Liver (tissue), 9 donors: ENCODE measurements around the gene MRPL55. TPM values are rescaled to one million over a fixed set of nuclear protein-coding genes. Genes with fewer than 3 reads are reported as not detected.

Experiments
- DNase-seq: peaks from one replicate; pipeline ENCODE4 v3.0.0-alpha.2; 2017; ENCODE audit warnings: low spot score
- H3K27ac ChIP-seq, 2 donors: one replicate each; pipeline ENCODE4 v1.7.0; 2013; ENCODE audit warnings: inconsistent platforms in 2 of 2, low read length in 2 of 2, control low read depth in 1 of 2, low read depth in 1 of 2, mild to moderate bottlenecking in 1 of 2
- H3K27me3 ChIP-seq, 4 donors: one replicate each; pipeline versions ENCODE4 v1.6.1 to v1.7.0; 2013; ENCODE audit warnings: low read length in 3 of 4, inconsistent platforms in 1 of 4, mild to moderate bottlenecking in 1 of 4, moderate library complexity in 1 of 4; ENCODE audit not compliant: control insufficient read depth in 4 of 4, insufficient read depth in 4 of 4
- H3K36me3 ChIP-seq, 4 donors: one replicate each; pipeline versions ENCODE4 v1.6.1 to v1.7.0; 2013; ENCODE audit warnings: low read length in 3 of 4, mild to moderate bottlenecking in 3 of 4, low read depth in 1 of 4, moderate library complexity in 1 of 4; ENCODE audit not compliant: control insufficient read depth in 4 of 4, insufficient read depth in 3 of 4
- H3K4me1 ChIP-seq, 4 donors: one replicate each; pipeline versions ENCODE4 v1.6.1 to v1.7.0; 2013; ENCODE audit warnings: low read length in 3 of 4, mild to moderate bottlenecking in 3 of 4, moderate library complexity in 1 of 4; ENCODE audit not compliant: control insufficient read depth in 4 of 4, insufficient read depth in 4 of 4
- H3K4me3 ChIP-seq, 3 donors: one replicate each; pipeline versions ENCODE4 v1.6.1 to v1.7.0; 2013; ENCODE audit warnings: low read length in 3 of 3, control low read depth in 1 of 3, low read depth in 1 of 3, mild to moderate bottlenecking in 1 of 3
- H3K9ac ChIP-seq, 2 donors: one replicate each; pipeline ENCODE4 v1.7.0; 2013; ENCODE audit warnings: low read length in 2 of 2, mild to moderate bottlenecking in 2 of 2, moderate library complexity in 2 of 2, control low read depth in 1 of 2, low read depth in 1 of 2
- H3K9me3 ChIP-seq, 4 donors: one replicate each; pipeline versions ENCODE4 v1.6.1 to v1.7.0; 2013; ENCODE audit warnings: low read length in 3 of 4; ENCODE audit not compliant: control insufficient read depth in 4 of 4
- CTCF ChIP-seq: fragments of 150-350 bp; IDR thresholded peaks from 2 replicates; pipeline ENCODE4 v1.5.1; 2017; ENCODE audit warnings: improper control_type of control experiment, low read depth, low read length; ENCODE audit not compliant: missing input control
- EGR1 ChIP-seq, 2 donors: IDR thresholded peaks; 2 replicates each; pipeline ENCODE4 v1.6.1; 2016 to 2018; ENCODE audit warnings: antibody characterized with exemption in 2 of 2, low read depth in 2 of 2
- FOXA1 ChIP-seq: IDR thresholded peaks from 2 replicates; pipeline ENCODE4 v1.6.1; 2016; ENCODE audit warnings: antibody characterized with exemption
- FOXA2 ChIP-seq: IDR thresholded peaks from 2 replicates; pipeline ENCODE4 v1.6.1; 2016; ENCODE audit warnings: antibody characterized with exemption
- GABPA ChIP-seq, 2 donors: IDR thresholded peaks in 1 of 2; conservative IDR thresholded peaks in 1 of 2; 2 replicates each; pipeline ENCODE4 v1.6.1; 2016; ENCODE audit warnings: antibody characterized with exemption in 2 of 2, mild to moderate bottlenecking in 1 of 2, moderate library complexity in 1 of 2
- HNF4G ChIP-seq: IDR thresholded peaks from 2 replicates; pipeline ENCODE4 v1.6.1; 2016; ENCODE audit warnings: antibody characterized with exemption
- RAD21 ChIP-seq, 2 donors: IDR thresholded peaks; 2 replicates each; pipeline ENCODE4 v1.6.1; 2016; ENCODE audit warnings: antibody characterized with exemption in 2 of 2, mild to moderate bottlenecking in 2 of 2
- RXRA ChIP-seq, 2 donors: IDR thresholded peaks; 2 replicates each; pipeline ENCODE4 v1.6.1; 2017 to 2018; ENCODE audit warnings: antibody characterized with exemption in 2 of 2, mild to moderate bottlenecking in 1 of 2
- SP1 ChIP-seq: IDR thresholded peaks from 2 replicates; pipeline ENCODE4 v1.6.1; 2018; ENCODE audit warnings: antibody characterized with exemption, mild to moderate bottlenecking
- YY1 ChIP-seq: IDR thresholded peaks from 2 replicates; pipeline ENCODE4 v1.6.1; 2016; ENCODE audit warnings: antibody characterized with exemption, mild to moderate bottlenecking
- WGBS: extraction: QIAGEN DNeasy Blood & Tissue Kit; methylation state at CpG from one replicate; pipeline ENCODE4 v1.1.7; 2013; 5-methylcytosine and 5-hydroxymethylcytosine counted together
- polyA plus RNA-seq, 2 donors: library from polyadenylated mRNA; stranded (reverse) in 1 of 2; unstranded in 1 of 2; fragments of 200-250 nt in 1 of 2; fragments of >200 nt in 1 of 2; fragmentation: Nextera tagmentation in 1 of 2; extraction: Ambion mirVana in 1 of 2; gene quantifications; one replicate each; pipeline versions ENCODE4 v1.2.1 to v1.2.3, GENCODE V29; 2013 to 2015
- total RNA-seq, 2 donors: library from RNA; depleted of rRNA; stranded (reverse); fragments of >200 nt; gene quantifications; one replicate each; pipeline ENCODE4 v1.2.3, GENCODE V29; 2014
- TF ChIP-seq, protein P1 (sequence below): IDR thresholded peaks from 2 replicates; pipeline ENCODE4 v1.6.1; 2016; ENCODE audit warnings: antibody characterized with exemption
- TF ChIP-seq, protein P2 (sequence below): IDR thresholded peaks from 2 replicates; pipeline ENCODE4 v1.6.1; 2016; ENCODE audit warnings: antibody characterized with exemption
- TF ChIP-seq, protein P3 (sequence below): IDR thresholded peaks from 2 replicates; pipeline ENCODE4 v1.6.1; 2016; ENCODE audit warnings: antibody characterized with exemption, mild to moderate bottlenecking
- donor health status: healthy.
- donor health status: healthy.
- donor health status: healthy.
- donor health status: healthy.
- donor health status: healthy.

MRPL55 gene
- total and polyA plus RNA-seq, 4 donors: 38.9 to 119 (median 62.0) TPM

DNA sequence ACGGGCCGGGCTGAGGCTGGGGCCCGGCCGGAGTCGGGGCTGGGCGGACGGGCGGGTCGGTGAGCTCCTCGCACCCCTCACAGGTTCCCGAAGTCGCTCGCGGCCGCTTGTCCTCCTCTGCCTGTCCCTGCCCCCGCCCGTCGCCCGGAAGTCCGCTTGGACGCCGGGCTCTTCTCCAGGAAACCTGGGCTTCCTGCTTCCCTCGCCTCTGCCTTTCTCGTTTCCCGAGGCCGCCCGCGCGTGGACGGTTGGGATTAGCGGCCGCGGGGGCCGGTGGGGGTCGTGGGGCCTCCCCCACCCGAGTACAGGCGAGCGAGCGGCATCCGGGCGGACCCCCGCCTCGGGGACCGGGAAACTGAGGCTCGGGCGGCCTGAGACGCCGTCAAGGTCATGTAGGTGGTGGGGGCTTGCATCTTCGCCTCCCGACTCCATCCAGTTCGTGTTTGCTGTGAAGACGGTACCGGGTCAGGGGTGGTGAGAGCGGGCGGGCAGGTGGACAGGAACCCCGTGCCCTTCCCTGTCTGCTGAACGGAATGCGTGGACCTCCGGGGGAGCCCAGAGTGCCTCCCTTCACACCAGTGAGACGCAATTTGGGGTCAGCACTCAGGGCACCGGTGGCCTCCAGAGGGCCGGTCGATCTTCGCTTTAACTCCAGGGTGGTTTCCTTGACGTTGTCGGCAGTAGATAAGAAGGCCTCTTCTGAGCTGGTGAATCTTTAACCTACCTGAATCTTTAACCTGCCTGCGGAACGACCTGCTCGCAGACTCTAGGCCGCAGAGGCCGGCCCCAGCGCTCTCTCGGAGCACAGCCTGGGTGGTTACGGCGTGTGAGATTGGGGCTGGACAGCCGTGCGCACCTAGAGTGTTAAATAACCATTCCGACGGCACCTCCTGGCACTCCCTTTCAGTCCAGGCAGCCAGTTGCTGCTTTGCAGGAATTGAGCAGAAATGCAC is 25.9 kb downstream of the MRPL55 start:
- Histone ChIP-seq H3K9me3 (no peaks in the 10 kb centered on the region), H3K27me3 (no peaks in the 10 kb centered on the region), H3K27ac (peak overlapping the region; percentile 90 to 93), H3K4me1 (peaks cover 26 to 53% (median 46%) of the 10 kb centered on the region in 4 donors), H3K36me3 (peaks cover 0 to 2% (median 0%) of the 10 kb centered on the region in 4 donors), H3K4me3 (peak overlapping the region; percentile 88 to 96 (median 89)), H3K9ac (peak overlapping the region; percentile 88 to 99)
- TF ChIP-seq RXRA (IDR thresholded peaks at IDR 0.05) (no peak), YY1 (no peak), GABPA (IDR thresholded peaks at IDR 0.05 in 1 of 2, conservative IDR thresholded peaks at IDR 0.05 in 1 of 2) (no peak), FOXA1 (no peak), FOXA2 (no peak), RAD21 (IDR thresholded peaks at IDR 0.05) (no peak), SP1 (no peak), EGR1 (IDR thresholded peaks at IDR 0.05; ENCODE audit: low read depth in 2 of 2) (no peak), CTCF (no peak), HNF4G (no peak)
- TF ChIP-seq, protein P1, sequence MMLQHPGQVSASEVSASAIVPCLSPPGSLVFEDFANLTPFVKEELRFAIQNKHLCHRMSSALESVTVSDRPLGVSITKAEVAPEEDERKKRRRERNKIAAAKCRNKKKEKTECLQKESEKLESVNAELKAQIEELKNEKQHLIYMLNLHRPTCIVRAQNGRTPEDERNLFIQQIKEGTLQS: no peak
- TF ChIP-seq, protein P2, sequence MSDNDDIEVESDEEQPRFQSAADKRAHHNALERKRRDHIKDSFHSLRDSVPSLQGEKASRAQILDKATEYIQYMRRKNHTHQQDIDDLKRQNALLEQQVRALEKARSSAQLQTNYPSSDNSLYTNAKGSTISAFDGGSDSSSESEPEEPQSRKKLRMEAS: no peak
- TF ChIP-seq, protein P3, sequence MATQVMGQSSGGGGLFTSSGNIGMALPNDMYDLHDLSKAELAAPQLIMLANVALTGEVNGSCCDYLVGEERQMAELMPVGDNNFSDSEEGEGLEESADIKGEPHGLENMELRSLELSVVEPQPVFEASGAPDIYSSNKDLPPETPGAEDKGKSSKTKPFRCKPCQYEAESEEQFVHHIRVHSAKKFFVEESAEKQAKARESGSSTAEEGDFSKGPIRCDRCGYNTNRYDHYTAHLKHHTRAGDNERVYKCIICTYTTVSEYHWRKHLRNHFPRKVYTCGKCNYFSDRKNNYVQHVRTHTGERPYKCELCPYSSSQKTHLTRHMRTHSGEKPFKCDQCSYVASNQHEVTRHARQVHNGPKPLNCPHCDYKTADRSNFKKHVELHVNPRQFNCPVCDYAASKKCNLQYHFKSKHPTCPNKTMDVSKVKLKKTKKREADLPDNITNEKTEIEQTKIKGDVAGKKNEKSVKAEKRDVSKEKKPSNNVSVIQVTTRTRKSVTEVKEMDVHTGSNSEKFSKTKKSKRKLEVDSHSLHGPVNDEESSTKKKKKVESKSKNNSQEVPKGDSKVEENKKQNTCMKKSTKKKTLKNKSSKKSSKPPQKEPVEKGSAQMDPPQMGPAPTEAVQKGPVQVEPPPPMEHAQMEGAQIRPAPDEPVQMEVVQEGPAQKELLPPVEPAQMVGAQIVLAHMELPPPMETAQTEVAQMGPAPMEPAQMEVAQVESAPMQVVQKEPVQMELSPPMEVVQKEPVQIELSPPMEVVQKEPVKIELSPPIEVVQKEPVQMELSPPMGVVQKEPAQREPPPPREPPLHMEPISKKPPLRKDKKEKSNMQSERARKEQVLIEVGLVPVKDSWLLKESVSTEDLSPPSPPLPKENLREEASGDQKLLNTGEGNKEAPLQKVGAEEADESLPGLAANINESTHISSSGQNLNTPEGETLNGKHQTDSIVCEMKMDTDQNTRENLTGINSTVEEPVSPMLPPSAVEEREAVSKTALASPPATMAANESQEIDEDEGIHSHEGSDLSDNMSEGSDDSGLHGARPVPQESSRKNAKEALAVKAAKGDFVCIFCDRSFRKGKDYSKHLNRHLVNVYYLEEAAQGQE: no peak
- peak; percentile 64 for DNase-seq
- under 1% methylated on average over 79 of the region's 79 CpGs for WGBS

GRCh38 chr1:228082214-228082917 is 26.7 kb downstream of the MRPL55 start, which contains the start of gene ARF1:
TSS of gene ARF1 (plus strand) at chr1:228082708. CDS start at chr1:228097115, 14,407 bp downstream.
- H3K27ac ChIP-seq: peak within 1 kb of the TSS; percentile 90 to 93
- H3K4me3 ChIP-seq: peak within 1 kb of the TSS; percentile 88 to 96 (median 89)
- TF ChIP-seq, protein P2: no peak
- peak; percentile 96 for TF ChIP-seq YY1
- TF ChIP-seq CTCF: peak; percentile 32
- TF ChIP-seq, protein P1: no peak
- H3K27me3 ChIP-seq: no peaks in the 10 kb centered on the region
- DNase-seq: peak; percentile 95
- peak within 1 kb of the TSS; percentile 88 to 99 for H3K9ac ChIP-seq
- H3K4me1 ChIP-seq: peaks cover 19 to 45% (median 37%) of the 10 kb centered on the region in 4 donors
- H3K9me3 ChIP-seq: no peaks in the 10 kb centered on the region
- under 1% methylated on average over 87 of the region's 87 CpGs for WGBS
- peaks cover 0 to 2% (median 0%) of the 10 kb centered on the region in 4 donors for H3K36me3 ChIP-seq
